GM23338 (cell line): ENCODE results near the gene CPNE2. TPM values are rescaled to one million over a fixed set of nuclear protein-coding genes. Genes with fewer than 3 reads are reported as not detected.

Experiments used
- ATAC-seq: fragments of 200-7000 bp; cut with Tn5 transposase; 3 replicates; pipeline ENCODE4 v1.9.1; 2020
- DNase-seq: peaks from one replicate; pipeline ENCODE4 v3.0.0-alpha.2; 2015; ENCODE audit warnings: low spot score
- H2AFZ ChIP-seq: fragments of 200-600 bp; sonication (generic); 2 replicates; pipeline ENCODE4 v1.8.0; 2016; ENCODE audit warnings: antibody characterized with exemption, mild to moderate bottlenecking, moderate library complexity
- H3F3A ChIP-seq: fragments of 200-600 bp; sonication (generic); replicated peaks from 2 replicates; pipeline ENCODE4 v1.8.0; 2017; ENCODE audit warnings: antibody characterized with exemption, mixed run types, low read depth
- H3K27ac ChIP-seq: fragments of 200-600 bp; sonication (generic); 2 replicates; pipeline ENCODE4 v1.6.1; 2016; ENCODE audit warnings: low read depth
- H3K27me3 ChIP-seq: fragments of 200-600 bp; sonication (generic); 2 replicates; pipeline ENCODE4 v1.8.0; 2016; ENCODE audit warnings: mild to moderate bottlenecking, mixed run types, moderate library complexity; ENCODE audit not compliant: insufficient read depth
- H3K36me3 ChIP-seq: fragments of 200-600 bp; sonication (generic); 2 replicates; pipeline ENCODE4 v1.8.0; 2016; ENCODE audit warnings: mild to moderate bottlenecking; ENCODE audit not compliant: insufficient read depth
- H3K4me1 ChIP-seq: fragments of 200-600 bp; sonication (generic); 2 replicates; pipeline ENCODE4 v1.8.0; 2016; ENCODE audit warnings: mild to moderate bottlenecking, moderate library complexity; ENCODE audit not compliant: insufficient read depth
- H3K4me2 ChIP-seq: fragments of 200-600 bp; sonication (generic); 2 replicates; pipeline ENCODE4 v1.7.1; 2017; ENCODE audit warnings: mixed run types
- H3K4me3 ChIP-seq: fragments of 200-600 bp; sonication (generic); 2 replicates; pipeline ENCODE4 v1.6.1; 2016; ENCODE audit warnings: mixed run types
- H3K79me2 ChIP-seq: fragments of 200-600 bp; sonication (generic); replicated peaks from 2 replicates; pipeline ENCODE4 v1.8.0; 2017; ENCODE audit warnings: mild to moderate bottlenecking; ENCODE audit not compliant: insufficient read depth
- H3K9me2 ChIP-seq: fragments of 200-600 bp; sonication (generic); 2 replicates; pipeline ENCODE4 v1.8.0; 2017; ENCODE audit not compliant: insufficient read depth
- H4K20me1 ChIP-seq: fragments of 200-600 bp; sonication (generic); replicated peaks from 2 replicates; pipeline ENCODE4 v1.8.0; 2017; ENCODE audit warnings: mild to moderate bottlenecking; ENCODE audit not compliant: insufficient read depth
- H3K27ac Mint-ChIP-seq: 2 replicates; pipeline ENCODE4 v1.8.0; 2020; ENCODE audit warnings: inconsistent platforms, mild to moderate bottlenecking, moderate library complexity, mixed read lengths
- H3K27me3 Mint-ChIP-seq: 3 replicates; pipeline ENCODE4 v1.8.0; 2022; ENCODE audit warnings: low read depth, mild to moderate bottlenecking, moderate library complexity, mixed read lengths, inconsistent platforms; ENCODE audit not compliant: insufficient read depth, poor library complexity
- H3K36me3 Mint-ChIP-seq: 3 replicates; pipeline ENCODE4 v1.8.0; 2021; ENCODE audit warnings: low read depth, mild to moderate bottlenecking, inconsistent platforms, moderate library complexity, mixed read lengths
- H3K4me1 Mint-ChIP-seq: 3 replicates; pipeline ENCODE4 v1.8.0; 2020; ENCODE audit warnings: mild to moderate bottlenecking, inconsistent platforms, mixed read lengths
- H3K4me3 Mint-ChIP-seq: 3 replicates; pipeline ENCODE4 v1.8.0; 2021; ENCODE audit warnings: moderate library complexity, mild to moderate bottlenecking, inconsistent platforms, mixed read lengths
- H3K9me3 Mint-ChIP-seq: 3 replicates; pipeline ENCODE4 v1.8.0; 2020; ENCODE audit warnings: moderate library complexity, mild to moderate bottlenecking, inconsistent platforms, mixed read lengths
- CREB1 ChIP-seq: fragments of 250-450 bp; sonication (Bioruptor Pico); IDR thresholded peaks from 2 replicates; pipeline ENCODE4 v1.5.0; 2020; ENCODE audit warnings: low read depth, mild to moderate bottlenecking, moderate library complexity
- CTCF ChIP-seq, 2 experiments: fragments of 200-600 bp in 1 of 2; sonication (generic) in 1 of 2; conservative IDR thresholded peaks; 2 replicates each; pipeline versions ENCODE4 v1.5.1 to v1.6.1; 2016 to 2017; ENCODE audit warnings: antibody characterized with exemption in 2 of 2, low read depth in 2 of 2, mild to moderate bottlenecking in 2 of 2, moderate library complexity in 1 of 2
- ETS1 ChIP-seq: IDR thresholded peaks from 2 replicates; pipeline ENCODE4 v1.6.1; 2016; ENCODE audit warnings: antibody characterized with exemption
- EZH2 ChIP-seq: fragments of 200-600 bp; sonication (generic); IDR thresholded peaks from one replicate; pipeline ENCODE4 v1.8.0; 2017; ENCODE audit warnings: antibody characterized with exemption, mild to moderate bottlenecking, low read depth; ENCODE audit not compliant: unreplicated experiment
- EZH2phosphoT487 ChIP-seq: fragments of 200-600 bp; sonication (generic); IDR thresholded peaks from one replicate; pipeline ENCODE4 v1.8.1; 2018; ENCODE audit warnings: antibody characterized with exemption; ENCODE audit not compliant: unreplicated experiment
- JUNB ChIP-seq: IDR thresholded peaks from one replicate; pipeline ENCODE4 v1.6.1; 2016; ENCODE audit warnings: antibody characterized with exemption; ENCODE audit not compliant: unreplicated experiment
- NANOG ChIP-seq: IDR thresholded peaks from 2 replicates; pipeline ENCODE4 v1.6.1; 2016; ENCODE audit warnings: antibody characterized with exemption, borderline replicate concordance
- POLR2AphosphoS5 ChIP-seq: IDR thresholded peaks from 2 replicates; pipeline ENCODE4 v1.6.1; 2016; ENCODE audit warnings: antibody characterized with exemption, low read depth
- REST ChIP-seq: IDR thresholded peaks from one replicate; pipeline ENCODE4 v1.6.1; 2018; ENCODE audit warnings: antibody characterized with exemption; ENCODE audit not compliant: unreplicated experiment
- STAT1 ChIP-seq: IDR thresholded peaks from one replicate; pipeline ENCODE4 v1.6.1; 2016; ENCODE audit warnings: antibody characterized with exemption; ENCODE audit not compliant: unreplicated experiment
- ZNF114 ChIP-seq: fragments of 250-450 bp; sonication (Bioruptor Pico); IDR thresholded peaks from 2 replicates; pipeline ENCODE4 v1.5.0; 2020; ENCODE audit warnings: mild to moderate bottlenecking, moderate library complexity
- ZNF331 ChIP-seq: fragments of 250-450 bp; sonication (Bioruptor Pico); IDR thresholded peaks from 2 replicates; pipeline ENCODE4 v1.5.0; 2020; ENCODE audit warnings: low read depth, mild to moderate bottlenecking, moderate library complexity
- ZNF462 ChIP-seq: fragments of 250-450 bp; sonication (Bioruptor Pico); IDR thresholded peaks from 2 replicates; pipeline ENCODE4 v1.5.0; 2020; ENCODE audit warnings: mild to moderate bottlenecking, moderate library complexity
- polyA plus RNA-seq: library from polyadenylated mRNA; unstranded; fragments of >200 nt; fragmentation: Nextera tagmentation; extraction: Ambion mirVana; gene quantifications from 2 replicates; pipeline ENCODE4 v1.2.1, GENCODE V29; 2016
- total RNA-seq: library from RNA; depleted of rRNA; stranded (reverse); fragments of >200 nt; shearing (Covaris generic); gene quantifications from 2 replicates; pipeline ENCODE4 v1.2.3, GENCODE V29; 2014

The CPNE2 gene
- total and polyA plus RNA-seq, 2 experiments from 2014 or later: 7.1 to 11.3 TPM

DNA sequence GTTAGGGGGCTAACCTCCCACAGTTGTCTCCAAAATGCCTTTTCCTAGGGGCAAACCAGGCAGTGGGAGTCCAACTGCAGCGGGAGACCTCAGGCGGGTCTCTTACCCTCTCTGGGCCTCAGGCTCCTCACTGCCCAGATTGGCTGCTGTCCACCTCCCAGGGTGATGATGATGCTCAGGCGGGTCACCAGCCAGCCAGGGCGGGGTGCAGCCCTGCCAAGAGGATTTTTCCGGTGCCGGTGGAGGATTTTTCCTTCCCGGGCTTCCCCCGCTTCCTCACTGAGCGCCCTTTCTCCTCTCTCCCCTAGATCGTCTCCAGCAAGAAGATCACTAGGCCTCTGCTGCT lies 22.8 kb downstream of the CPNE2 start:
- DNase-seq (no peak), ATAC-seq (no peak)
- H3F3A ChIP-seq: no peaks in the 10 kb centered on the region
- H3K4me1 ChIP-seq: no peaks in the 10 kb centered on the region; the same call in 1 of the 2 replicates
- no peak overlapping the region for H3K27ac Mint-ChIP-seq
- H4K20me1 ChIP-seq: no peaks in the 10 kb centered on the region
- no peak overlapping the region for H3K27ac ChIP-seq
- peak overlapping the region; percentile 57; the same call in 1 of the 2 replicates for H3K4me2 ChIP-seq
- H3K36me3 ChIP-seq: no peaks in the 10 kb centered on the region
- H3K4me1 Mint-ChIP-seq: peaks cover 20% of the 10 kb centered on the region
- H3K79me2 ChIP-seq: no peaks in the 10 kb centered on the region
- no peaks in the 10 kb centered on the region for H3K9me2 ChIP-seq
- H3K27me3 ChIP-seq: no peaks in the 10 kb centered on the region
- H2AFZ ChIP-seq: no peak overlapping the region
- TF ChIP-seq ZNF331 (no peak), EZH2phosphoT487 (no peak), CTCF (conservative IDR thresholded peaks at IDR 0.05; ENCODE audit: low read depth in 2 of 2) (no peak), STAT1 (no peak), NANOG (no peak), ZNF114 (CRISPR knock-in tag) (no peak), CREB1 (no peak), REST (no peak), ZNF462 (CRISPR knock-in tag) (no peak), ETS1 (no peak), POLR2AphosphoS5 (no peak), JUNB (no peak), EZH2 (no peak)
- peaks cover 3% of the 10 kb centered on the region; the same call in 1 of the 3 replicates for H3K36me3 Mint-ChIP-seq
- H3K9me3 Mint-ChIP-seq: no peaks in the 10 kb centered on the region
- no peak overlapping the region for H3K4me3 Mint-ChIP-seq
- H3K4me3 ChIP-seq: no peak overlapping the region
- H3K27me3 Mint-ChIP-seq: peaks cover 14% of the 10 kb centered on the region
